HepG2 (cell line): ENCODE measurements around the gene UCKL1. TPM values are rescaled to one million over a fixed set of nuclear protein-coding genes. Genes with fewer than 3 reads are reported as not detected.
A peak's percentile ranks its signal among the peaks of the same experiment; 100 is the strongest.

Experiments used
- ATF5 ChIP-seq: sonication (generic); formaldehyde crosslinking; IDR thresholded peaks from 2 replicates; pipeline ENCODE4 v1.4.0; 2020; ENCODE audit warnings: mild to moderate bottlenecking, low read depth, missing genetic modification reagents
- GPBP1L1 ChIP-seq: sonication (generic); formaldehyde crosslinking; IDR thresholded peaks from 2 replicates; pipeline ENCODE4 v1.5.0; 2020; ENCODE audit warnings: mild to moderate bottlenecking, missing genetic modification reagents
- NFKBIZ ChIP-seq: IDR thresholded peaks from 2 replicates; pipeline ENCODE4 v1.6.1; 2018; ENCODE audit warnings: missing genetic modification reagents, missing compliant biosample characterization
- PRDM15 ChIP-seq: sonication (generic); formaldehyde crosslinking; IDR thresholded peaks from 2 replicates; pipeline ENCODE4 v1.4.0; 2020; ENCODE audit warnings: missing genetic modification reagents
- TBP ChIP-seq: sonication (generic); formaldehyde crosslinking; IDR thresholded peaks from 2 replicates; pipeline ENCODE4 v1.5.0; 2020; ENCODE audit warnings: missing genetic modification reagents
- XBP1 ChIP-seq: sonication (generic); formaldehyde crosslinking; IDR thresholded peaks from 2 replicates; pipeline ENCODE4 v1.5.0; 2020; ENCODE audit warnings: missing genetic modification reagents
- ZBTB34 ChIP-seq: sonication (generic); formaldehyde crosslinking; IDR thresholded peaks from 2 replicates; pipeline ENCODE4 v1.8.0; 2022; ENCODE audit warnings: mild to moderate bottlenecking, missing genetic modification reagents
- ZNF318 ChIP-seq: sonication (generic); formaldehyde crosslinking; IDR thresholded peaks from 2 replicates; pipeline ENCODE4 v1.4.0; 2020; ENCODE audit warnings: mild to moderate bottlenecking, missing genetic modification reagents
- ZNF383 ChIP-seq: sonication (generic); formaldehyde crosslinking; IDR thresholded peaks from 2 replicates; pipeline ENCODE4 v1.4.0; 2020; ENCODE audit warnings: missing genetic modification reagents, mild to moderate bottlenecking, borderline replicate concordance
- ZNF761 ChIP-seq: sonication (generic); formaldehyde crosslinking; conservative IDR thresholded peaks from 2 replicates; pipeline ENCODE4 v1.4.0; 2020; ENCODE audit warnings: mild to moderate bottlenecking, missing genetic modification reagents
- polyA plus RNA-seq, 8 experiments: library from polyadenylated mRNA; depleted of rRNA in 3 of 8; stranded (reverse) in 7 of 8; unstranded in 1 of 8; fragments of >200 nt; fragmentation: Illumina TruSeq in 4 of 8; extraction: Trizol in 4 of 8; gene quantifications; 2 replicates each; pipeline versions ENCODE4 v1.2.1 to v1.2.3, GENCODE V29; 2011 to 2016; ENCODE audit warnings: low read depth in 4 of 8, missing spikeins in 1 of 8, mixed read lengths in 1 of 8; ENCODE audit not compliant: insufficient read depth in 1 of 8
- total RNA-seq, 5 experiments: library from RNA; depleted of rRNA; stranded (reverse); fragments of >200 nt; fragmentation: Illumina TruSeq; extraction: Trizol; gene quantifications; 2 replicates each; pipeline ENCODE4 v1.2.3, GENCODE V29; 2016; ENCODE audit warnings: low read depth in 1 of 5

UCKL1 gene
- total and polyA plus RNA-seq, 2 of the 13 experiments (the other 11 are each of a cell fraction or from before 2014, with no cell fraction given): 50.2 to 126 TPM

GRCh38 chr20:63980806-63981728, 24.9 kb upstream of the UCKL1 start, which contains the start of gene PRPF6 (continued):
- TF ChIP-seq PRDM15 (CRISPR knock-in tag) (no peak), NFKBIZ (CRISPR knock-in tag) (peak; percentile 78; the same call in 1 of the 2 replicates), GPBP1L1 (CRISPR knock-in tag) (no peak), ZNF383 (0 out of 2 replicates have a peak, but pooled peaks have one; percentile 19), ZBTB34 (CRISPR knock-in tag) (peak; percentile 59; the same call in 1 of the 2 replicates), ZNF318 (CRISPR knock-in tag) (peak; percentile 90), ZNF761 (CRISPR knock-in tag) (peak; percentile 56; the same call in 1 of the 2 replicates), TBP (CRISPR knock-in tag) (peak; percentile 90), XBP1 (peak; percentile 42; the same call in 1 of the 2 replicates), ATF5 (CRISPR knock-in tag) (no peak; the same call in 1 of the 2 replicates)
